ENCODE results near the gene FBRSL1.

Gene FBRSL1

DNA sequence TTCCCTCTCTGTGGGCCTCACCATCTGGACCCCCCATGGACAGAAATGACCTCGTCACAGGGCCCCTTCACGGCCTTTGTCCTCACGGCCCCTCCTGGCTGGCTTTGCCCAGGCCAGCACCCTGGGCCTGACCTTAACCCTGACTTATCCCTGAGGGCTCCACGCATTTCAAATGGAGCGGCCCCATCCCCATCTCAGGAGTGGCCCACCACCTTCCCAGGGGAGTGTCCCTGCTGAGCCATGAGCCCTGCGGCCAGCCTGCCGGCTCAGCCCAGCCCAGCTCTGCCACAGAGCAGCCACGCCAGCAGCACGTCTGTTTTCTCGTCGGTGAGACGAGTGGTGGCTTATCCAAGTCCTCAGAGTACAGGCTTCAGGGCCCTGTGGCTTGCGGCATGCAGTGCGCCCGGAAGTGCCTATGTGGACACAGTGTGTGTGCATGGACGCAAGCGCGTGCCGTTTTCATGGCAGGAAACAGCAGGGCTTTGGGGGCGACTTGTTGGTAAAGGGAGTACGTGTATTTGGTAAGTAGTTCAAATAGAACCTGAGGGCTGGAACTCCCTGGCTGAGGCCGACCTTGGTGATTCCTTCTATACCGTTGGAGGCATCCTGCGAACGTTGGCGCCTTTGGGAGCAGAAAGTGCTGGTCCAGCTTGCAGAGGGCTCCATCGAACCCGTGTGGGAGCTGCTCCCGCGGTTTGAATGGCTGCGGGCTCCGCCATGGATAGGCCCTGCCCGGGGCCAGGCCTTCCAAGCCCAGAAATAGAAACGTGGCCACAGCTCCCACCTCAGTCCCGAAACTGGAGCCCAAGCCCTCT, 68.3 kb downstream of the FBRSL1 start:
- no peak for DNase-seq (ENCODE audit: low spot score)

DNA sequence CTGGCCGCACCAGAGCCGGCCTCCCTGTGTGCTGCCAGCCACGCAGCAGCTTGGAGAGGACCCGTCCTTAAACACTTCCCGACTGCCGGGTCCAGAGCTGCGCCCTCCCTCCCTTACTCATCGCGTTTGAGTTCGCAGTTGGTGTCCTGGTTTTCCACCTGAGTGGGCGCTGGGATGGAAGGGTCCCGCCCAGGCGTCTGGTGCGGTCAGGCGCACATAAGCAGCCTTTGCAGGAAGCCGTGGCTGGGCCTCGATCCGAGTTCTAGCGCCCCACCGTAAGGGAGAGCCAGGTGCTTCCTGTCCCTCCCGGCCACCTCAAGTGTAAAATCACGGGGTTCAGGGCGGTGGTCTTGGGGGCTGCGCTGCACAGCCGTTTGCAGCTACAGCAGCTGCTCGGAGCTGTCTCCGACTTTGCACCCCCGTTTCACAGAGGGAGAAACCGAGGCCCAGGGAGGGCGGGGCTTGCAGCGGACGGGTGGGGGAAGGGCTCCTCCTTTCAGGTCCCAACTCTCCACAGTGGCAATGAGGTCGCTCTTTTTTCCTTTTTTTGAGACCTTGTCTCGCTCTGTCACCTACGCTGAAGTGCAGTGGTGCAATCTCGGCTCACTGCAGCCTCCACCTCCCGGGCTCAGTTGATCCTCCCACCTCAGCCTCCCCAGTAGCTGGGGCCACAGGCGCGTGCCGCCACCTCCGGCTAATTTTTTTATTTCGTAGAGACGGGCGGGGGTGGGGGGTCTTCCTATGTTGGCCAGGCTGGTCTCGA, 69.1 kb downstream of the FBRSL1 start:
- peak; percentile 45 for DNase-seq (ENCODE audit: low spot score)

DNA sequence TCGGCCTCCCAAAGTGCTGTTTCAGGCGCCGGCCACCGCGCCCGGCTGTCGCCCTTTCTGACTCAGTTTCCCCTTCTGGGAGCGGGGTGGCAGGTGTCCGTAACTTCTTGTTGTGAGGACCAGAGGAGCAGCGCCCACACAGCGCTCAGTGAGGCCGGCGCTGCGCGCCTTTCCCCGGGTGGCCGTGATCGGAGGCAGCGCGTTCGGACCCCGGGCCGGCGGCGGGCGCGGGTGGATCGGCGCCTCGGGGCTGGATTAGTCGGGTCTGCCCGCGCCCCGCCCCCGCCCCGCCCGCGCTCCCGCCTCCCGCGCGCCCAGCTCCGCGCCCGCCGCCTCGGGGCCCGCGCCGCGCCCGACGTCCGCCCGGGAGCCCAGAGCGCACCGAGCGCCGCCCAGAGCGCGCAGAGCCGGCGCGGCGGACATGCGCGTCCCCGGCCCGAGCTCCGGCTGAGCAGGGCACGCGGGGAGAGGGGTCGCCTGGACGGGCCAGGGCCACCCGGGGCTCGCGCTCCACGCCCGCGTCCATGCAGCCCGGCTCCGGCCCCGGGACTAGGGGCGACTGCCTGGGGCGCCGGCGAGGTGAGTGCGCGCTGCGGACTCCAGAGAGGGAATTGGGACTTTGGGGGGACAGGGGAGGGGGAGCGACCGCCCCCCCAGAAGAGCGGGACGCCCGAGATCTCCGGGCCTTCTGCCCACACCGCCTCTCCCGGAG, 69.9 kb downstream of the FBRSL1 start:
- peak; percentile 65 for DNase-seq (ENCODE audit: low spot score)

DNA sequence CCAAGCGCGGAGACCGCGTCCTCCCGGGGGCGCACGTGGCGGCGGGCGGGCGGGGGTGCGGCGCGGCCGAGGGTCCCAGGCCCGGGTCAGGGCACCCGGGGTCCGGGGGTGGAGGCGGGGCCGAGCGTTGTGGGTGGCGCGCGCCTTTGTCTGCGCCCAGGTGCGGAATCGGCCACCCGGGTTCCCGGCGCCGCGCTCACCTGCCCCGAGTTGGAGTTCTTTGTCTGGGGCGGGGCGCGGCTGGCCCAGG, 70.3 kb downstream of the FBRSL1 start:
- DNase-seq (ENCODE audit: low spot score), result peak; percentile 38

DNA sequence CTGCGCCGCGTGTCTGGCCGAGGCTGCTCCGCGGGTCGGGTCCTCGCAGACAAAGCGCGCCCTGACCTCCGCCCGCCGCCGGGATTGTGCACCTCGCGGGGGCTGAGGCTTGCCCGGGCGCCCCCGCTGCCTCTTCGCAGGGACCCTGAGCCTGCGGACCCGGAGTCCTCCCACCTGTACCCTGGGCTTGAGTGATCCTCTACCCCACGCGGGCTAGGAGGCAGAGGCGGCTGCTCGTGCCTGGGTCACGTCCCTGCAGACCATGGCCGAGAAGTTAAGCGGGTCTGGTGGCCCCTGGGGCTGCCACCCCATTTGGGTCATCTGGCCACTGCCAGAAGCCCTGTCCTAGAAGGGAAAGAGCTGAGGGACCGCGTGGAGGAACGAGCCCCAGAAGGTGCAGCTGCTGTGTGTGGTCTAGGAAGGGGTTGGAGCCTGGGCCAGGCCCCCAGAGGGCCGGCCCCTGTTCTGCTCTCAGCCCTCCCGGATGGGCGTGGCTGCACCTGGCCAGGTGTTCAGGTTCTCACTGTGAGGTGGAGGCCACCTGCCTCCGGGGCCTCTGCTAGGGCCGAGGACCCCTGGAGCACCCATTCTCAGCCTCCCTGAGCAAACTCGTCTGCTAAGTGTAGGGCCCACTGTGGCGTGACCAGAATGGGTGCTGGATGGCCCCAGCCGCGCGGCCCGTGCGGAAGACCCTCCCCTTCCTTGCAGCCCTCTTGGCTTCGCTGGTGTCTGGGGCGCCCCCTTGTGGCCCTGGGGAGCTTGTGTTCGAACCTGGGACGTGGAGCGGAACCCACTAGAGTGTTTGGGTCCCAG, 70.9 kb downstream of the FBRSL1 start:
- peak; percentile 85 for DNase-seq (ENCODE audit: low spot score)
